Brain microvascular endothelial cell (primary cell): Measurements from ENCODE around the gene DEFB128.

ENCODE experiments used
- DNase-seq: peaks from one replicate; pipeline ENCODE4 v3.0.0-alpha.2; 2020
- H3K27ac ChIP-seq: fragments of 250-450 bp; sonication (Bioruptor Pico); 2 replicates; pipeline ENCODE4 v1.5.1; 2020; ENCODE audit warnings: mild to moderate bottlenecking, moderate library complexity
- H3K27me3 ChIP-seq: fragments of 250-450 bp; sonication (Bioruptor Pico); replicated peaks from 2 replicates; pipeline ENCODE4 v1.5.1; 2020; ENCODE audit warnings: mild to moderate bottlenecking
- H3K36me3 ChIP-seq: fragments of 250-450 bp; sonication (Bioruptor Pico); replicated peaks from 2 replicates; pipeline ENCODE4 v1.5.1; 2020; ENCODE audit warnings: mild to moderate bottlenecking
- H3K4me3 ChIP-seq: 2 replicates; pipeline ENCODE4 v1.5.1; 2011; ENCODE audit warnings: low read depth, mild to moderate bottlenecking, control low read depth, low read length, moderate library complexity
- CTCF ChIP-seq: IDR thresholded peaks from 2 replicates; pipeline ENCODE4 v1.5.1; 2011; ENCODE audit warnings: low read depth, mild to moderate bottlenecking, moderate library complexity, low read length, control low read depth, inconsistent platforms; ENCODE audit errors: missing control alignments
- in situ Hi-C: cut with HindIII; loops from 2 replicates; pipeline ENCODE4 v1.10.0; 2017; ENCODE audit warnings: low sequenced_read_pairs, low pct_ligation_motif_present

DEFB128 gene

DNA sequence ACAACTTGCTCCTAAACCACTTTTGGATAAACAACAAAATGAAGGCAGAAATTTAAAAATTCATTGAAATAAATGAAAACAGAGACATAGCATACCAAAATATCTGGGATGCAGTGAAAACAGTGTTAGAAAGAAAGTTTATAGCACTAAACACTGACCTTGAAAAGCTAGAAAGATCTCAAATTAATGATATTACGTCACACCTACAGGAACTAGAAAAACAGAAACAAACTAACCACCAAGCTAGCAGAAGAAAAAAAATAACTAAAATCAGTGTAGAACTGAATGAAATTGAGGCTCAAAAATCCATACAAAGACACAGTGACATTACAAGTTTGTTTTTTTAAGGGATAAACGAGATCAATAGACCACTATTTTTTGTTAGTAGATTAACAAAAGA is 5.2 kb downstream of the DEFB128 start:
- no peak for TF ChIP-seq CTCF
- H3K36me3 ChIP-seq = no peaks in the 10 kb centered on the region
- no peak overlapping the region for H3K4me3 ChIP-seq
- no peaks in the 10 kb centered on the region for H3K27me3 ChIP-seq
- DNase-seq = no peak
- in situ Hi-C loops = no loop called here
- H3K27ac ChIP-seq = no peak overlapping the region

- H3K36me3 ChIP-seq = no peaks in the 10 kb centered on the region
- no peak overlapping the region for H3K4me3 ChIP-seq
- TF ChIP-seq CTCF = no peak
- DNase-seq = no peak
- no peaks in the 10 kb centered on the region for H3K27me3 ChIP-seq
- no peak overlapping the region for H3K27ac ChIP-seq
- in situ Hi-C loops = no loop called here
These were observed 20.6 kb downstream of the DEFB128 start for GRCh38 chr20:168876-169275.

- H3K36me3 ChIP-seq = no peaks in the 10 kb centered on the region
- in situ Hi-C loops = no loop called here
- no peak overlapping the region for H3K27ac ChIP-seq
- no peaks in the 10 kb centered on the region for H3K27me3 ChIP-seq
- no peak for DNase-seq
- H3K4me3 ChIP-seq = no peak overlapping the region
- TF ChIP-seq CTCF = no peak
These were observed 24.9 kb downstream of the DEFB128 start for GRCh38 chr20:164618-165017.

GRCh38 chr20:157154-157553 is 32.4 kb downstream of the DEFB128 start, which contains the start of gene DEFB127:
TSS of gene DEFB127 (plus strand) at chr20:157454. CDS start at chr20:157545, 91 bp downstream.
- H3K4me3 ChIP-seq = no peak within 1 kb of the TSS
- DNase-seq = no peak
- no peaks in the 10 kb centered on the region for H3K27me3 ChIP-seq
- H3K27ac ChIP-seq = no peak within 1 kb of the TSS
- H3K36me3 ChIP-seq = no peaks in the 10 kb centered on the region
- in situ Hi-C loops = no loop called here
- TF ChIP-seq CTCF = no peak

DNA sequence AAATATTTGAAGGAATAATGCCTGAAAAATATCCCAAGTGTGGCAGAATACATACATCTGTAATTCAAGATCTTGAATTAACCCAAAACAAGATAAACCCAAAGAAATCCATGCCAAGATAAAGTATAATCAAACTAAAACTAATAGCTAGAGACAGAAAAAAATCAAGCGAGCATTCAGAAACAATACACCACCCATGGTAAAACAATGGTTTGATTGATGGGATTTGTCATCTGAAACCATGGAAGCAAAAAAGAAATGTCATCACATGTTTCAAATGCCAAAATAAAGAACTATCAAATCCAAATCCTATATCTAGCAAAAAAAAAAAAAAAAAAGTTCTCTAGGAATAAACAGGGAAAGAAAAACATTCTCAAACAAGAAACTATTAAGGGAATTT is 37.4 kb downstream of the DEFB128 start:
- no peak overlapping the region for H3K27ac ChIP-seq
- no peaks in the 10 kb centered on the region for H3K36me3 ChIP-seq
- in situ Hi-C loops = no loop called here
- DNase-seq = no peak
- no peaks in the 10 kb centered on the region for H3K27me3 ChIP-seq
- H3K4me3 ChIP-seq = no peak overlapping the region
- no peak for TF ChIP-seq CTCF

GRCh38 chr20:145877-146276 is 43.6 kb downstream of the DEFB128 start:
- H3K36me3 ChIP-seq = no peaks in the 10 kb centered on the region
- no peak overlapping the region for H3K4me3 ChIP-seq
- DNase-seq = no peak
- no peaks in the 10 kb centered on the region for H3K27me3 ChIP-seq
- TF ChIP-seq CTCF = no peak
- no peak overlapping the region for H3K27ac ChIP-seq
- in situ Hi-C loops = no loop called here
